ENCODE measurements around the gene GULP1.

GULP1 gene

DNA sequence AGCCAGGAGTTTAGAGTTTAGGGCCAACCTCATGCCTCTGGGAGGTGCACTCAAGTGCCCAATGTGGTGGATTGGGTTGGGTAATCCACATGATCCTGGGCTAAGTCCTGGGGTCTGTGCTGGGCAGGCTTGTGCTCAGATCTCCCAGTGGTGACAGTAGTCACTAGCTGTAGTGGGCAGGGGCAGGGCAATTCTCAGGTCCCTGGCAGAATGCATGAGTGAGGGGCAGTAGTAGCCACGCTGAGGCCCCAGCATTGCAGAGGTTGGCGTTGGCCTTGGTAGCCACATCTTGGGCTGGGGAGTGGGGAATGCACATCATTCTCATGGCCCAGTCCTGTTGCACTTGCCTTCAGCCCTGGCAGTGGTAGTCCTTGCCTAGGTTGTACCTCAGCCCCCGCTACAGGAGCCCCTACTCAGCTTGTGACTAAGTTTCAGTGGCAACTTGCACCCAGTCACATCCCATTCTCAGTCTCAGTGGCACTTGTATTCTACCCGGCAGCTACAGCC is 269.9 kb downstream of the GULP1 start:
- DNase-seq (ENCODE audit: low read depth): no peak
- in situ Hi-C loops (cut with HindIII; ENCODE audit: low sequenced_read_pairs): no loop called here
- TF ChIP-seq, protein P1, sequence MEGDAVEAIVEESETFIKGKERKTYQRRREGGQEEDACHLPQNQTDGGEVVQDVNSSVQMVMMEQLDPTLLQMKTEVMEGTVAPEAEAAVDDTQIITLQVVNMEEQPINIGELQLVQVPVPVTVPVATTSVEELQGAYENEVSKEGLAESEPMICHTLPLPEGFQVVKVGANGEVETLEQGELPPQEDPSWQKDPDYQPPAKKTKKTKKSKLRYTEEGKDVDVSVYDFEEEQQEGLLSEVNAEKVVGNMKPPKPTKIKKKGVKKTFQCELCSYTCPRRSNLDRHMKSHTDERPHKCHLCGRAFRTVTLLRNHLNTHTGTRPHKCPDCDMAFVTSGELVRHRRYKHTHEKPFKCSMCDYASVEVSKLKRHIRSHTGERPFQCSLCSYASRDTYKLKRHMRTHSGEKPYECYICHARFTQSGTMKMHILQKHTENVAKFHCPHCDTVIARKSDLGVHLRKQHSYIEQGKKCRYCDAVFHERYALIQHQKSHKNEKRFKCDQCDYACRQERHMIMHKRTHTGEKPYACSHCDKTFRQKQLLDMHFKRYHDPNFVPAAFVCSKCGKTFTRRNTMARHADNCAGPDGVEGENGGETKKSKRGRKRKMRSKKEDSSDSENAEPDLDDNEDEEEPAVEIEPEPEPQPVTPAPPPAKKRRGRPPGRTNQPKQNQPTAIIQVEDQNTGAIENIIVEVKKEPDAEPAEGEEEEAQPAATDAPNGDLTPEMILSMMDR (IDR thresholded peaks at IDR 0.05; ENCODE audit: low read depth, low read length, missing control alignments): no peak
- no peak overlapping the region for H3K4me3 ChIP-seq (ENCODE audit: low read depth, low read length)

DNA sequence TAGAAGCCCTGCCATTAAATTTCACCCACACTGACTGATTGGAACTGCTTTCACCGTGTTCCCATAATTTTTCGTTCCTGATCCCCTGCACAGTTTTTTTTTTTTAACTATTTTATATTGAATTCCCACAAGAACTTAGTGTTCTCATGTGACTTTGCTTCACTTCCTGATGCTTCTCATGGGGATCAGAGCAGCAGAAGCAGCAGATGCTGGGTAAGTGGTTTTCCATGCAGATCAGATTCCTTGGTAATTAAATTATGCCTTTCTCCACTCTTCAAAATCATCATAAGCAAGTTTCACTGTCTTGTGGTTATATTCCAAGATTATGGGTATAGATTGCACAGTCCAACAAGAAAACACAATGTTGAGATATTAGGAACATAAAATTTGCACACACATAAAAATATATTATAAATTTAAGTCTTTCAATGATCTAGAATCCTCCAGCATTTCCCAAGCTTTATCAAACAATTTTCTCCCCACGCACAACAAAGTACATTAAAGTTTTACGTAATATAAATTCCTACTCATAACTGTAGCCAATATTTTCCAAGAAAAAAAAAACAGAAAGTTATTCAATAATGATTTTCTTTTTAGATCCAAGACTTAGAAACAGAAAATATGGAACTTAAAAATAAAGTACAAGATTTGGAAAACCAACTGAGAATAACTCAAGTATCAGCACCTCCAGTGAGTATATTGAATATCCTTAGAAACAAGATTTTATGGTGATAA is 277.9 kb downstream of the GULP1 start:
- no peak for DNase-seq (ENCODE audit: low read depth)
- in situ Hi-C loops (cut with HindIII; ENCODE audit: low sequenced_read_pairs): no loop called here
- no peak overlapping the region for H3K4me3 ChIP-seq (ENCODE audit: low read depth, low read length)
- TF ChIP-seq, protein P1 (IDR thresholded peaks at IDR 0.05; ENCODE audit: low read depth, low read length, missing control alignments): no peak

DNA sequence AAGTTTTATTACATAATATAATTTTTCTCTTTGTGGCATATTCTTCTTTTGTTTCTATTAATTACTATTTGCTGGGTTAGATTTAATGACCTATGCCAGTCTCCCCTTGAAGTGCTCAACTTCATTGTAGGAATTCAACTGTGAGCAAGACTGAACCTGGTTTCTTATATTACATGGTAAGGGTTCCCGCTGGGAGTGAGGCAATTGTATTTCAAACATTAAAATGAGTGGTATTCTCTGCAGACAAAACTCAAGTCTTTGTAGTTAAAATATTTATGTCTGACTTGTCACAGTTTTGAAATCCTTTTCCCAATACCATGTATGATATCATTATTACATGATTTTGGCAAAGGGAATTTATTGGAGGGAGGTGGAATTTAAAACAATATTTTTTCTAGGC is 278.7 kb downstream of the GULP1 start:
- TF ChIP-seq, protein P1 (IDR thresholded peaks at IDR 0.05; ENCODE audit: low read depth, low read length, missing control alignments): no peak
- in situ Hi-C loops (cut with HindIII; ENCODE audit: low sequenced_read_pairs): no loop called here
- DNase-seq (ENCODE audit: low read depth): no peak

DNA sequence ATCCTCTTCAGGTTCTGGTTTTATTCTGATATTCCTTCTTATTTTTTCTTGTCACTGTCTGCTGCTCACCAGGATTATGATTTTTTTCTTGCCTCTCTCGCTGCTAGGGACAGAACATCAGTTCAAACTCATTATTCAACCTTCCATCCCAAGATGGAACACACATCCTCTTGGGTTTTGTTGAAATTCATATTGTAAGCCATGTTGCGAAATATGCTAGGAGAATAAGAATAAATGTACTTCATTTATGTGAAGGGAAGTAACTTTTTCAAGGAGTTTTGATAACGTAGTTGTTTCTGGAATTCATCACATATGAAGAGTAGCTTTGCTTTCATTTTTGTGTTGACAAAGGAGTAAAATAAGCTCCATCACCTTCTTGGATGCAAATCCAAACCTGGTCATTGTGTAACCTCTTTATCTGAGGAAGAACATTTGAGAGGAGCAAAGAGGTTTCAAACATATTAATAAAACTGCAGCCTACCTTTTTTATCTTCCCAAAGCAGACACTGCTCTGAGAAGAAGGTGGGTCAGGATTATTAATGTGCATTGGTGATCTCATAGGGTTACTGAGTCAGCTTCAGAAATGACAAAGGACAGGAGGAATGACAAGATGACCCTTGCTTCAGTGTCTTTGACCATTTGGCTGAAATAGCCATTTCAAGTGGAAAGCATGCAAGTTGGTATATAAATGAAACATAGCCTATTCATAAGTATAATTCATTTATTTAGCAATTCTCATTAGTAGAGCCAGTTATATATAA is 280.0 kb downstream of the GULP1 start:
- TF ChIP-seq, protein P1 (IDR thresholded peaks at IDR 0.05; ENCODE audit: low read depth, low read length, missing control alignments): no peak
- no peak overlapping the region for H3K4me3 ChIP-seq (ENCODE audit: low read depth, low read length)
- DNase-seq (ENCODE audit: low read depth): no peak
- in situ Hi-C loops (cut with HindIII; ENCODE audit: low sequenced_read_pairs): no loop called here

More for the DNA sequence above, 278.7 kb downstream of the GULP1 start:
- no peak overlapping the region for H3K4me3 ChIP-seq (ENCODE audit: low read depth, low read length)

DNA sequence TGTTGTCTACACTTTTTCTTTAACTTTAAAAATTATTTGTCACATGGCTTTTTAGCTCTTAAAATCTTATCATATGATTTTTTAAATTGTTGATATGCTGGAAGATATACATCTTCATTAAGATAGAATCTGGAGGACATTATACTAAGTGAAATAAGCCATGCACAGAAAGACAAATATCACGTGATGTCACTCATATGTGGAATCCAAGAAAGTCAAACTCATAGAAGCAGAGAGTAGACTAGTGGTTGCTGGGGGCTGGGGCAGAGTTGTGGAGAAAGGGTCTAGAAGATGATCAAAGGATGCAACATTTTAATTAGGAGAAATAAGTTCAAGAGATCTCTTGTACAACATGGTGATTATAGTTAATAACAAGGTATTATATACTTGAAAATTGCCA is 280.9 kb downstream of the GULP1 start:
- TF ChIP-seq, protein P1 (IDR thresholded peaks at IDR 0.05; ENCODE audit: low read depth, low read length, missing control alignments): no peak
- in situ Hi-C loops (cut with HindIII; ENCODE audit: low sequenced_read_pairs): no loop called here
- no peak for DNase-seq (ENCODE audit: low read depth)
- no peak overlapping the region for H3K4me3 ChIP-seq (ENCODE audit: low read depth, low read length)

DNA sequence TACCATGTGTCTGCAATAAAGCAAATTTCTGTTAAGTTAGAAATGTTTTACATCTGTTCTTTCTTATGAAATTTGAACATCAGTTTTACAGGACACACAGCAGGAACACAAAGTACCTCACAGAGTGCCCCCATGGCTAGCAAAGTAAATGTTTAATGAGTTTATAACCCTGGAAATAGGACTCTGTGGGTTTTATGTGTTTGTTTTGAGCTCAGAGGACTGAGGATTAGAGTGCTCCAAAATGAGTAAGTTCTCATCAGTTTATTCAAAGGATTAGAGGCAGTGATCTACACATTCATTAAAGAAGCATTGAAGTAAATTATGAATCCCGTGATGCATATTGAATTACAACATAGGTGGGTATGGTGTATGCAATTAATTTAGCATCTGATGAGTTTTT is 281.8 kb downstream of the GULP1 start:
- peak; percentile 20 for DNase-seq (ENCODE audit: low read depth)

More for the DNA sequence above, 281.8 kb downstream of the GULP1 start:
- no peak overlapping the region for H3K4me3 ChIP-seq (ENCODE audit: low read depth, low read length)
- in situ Hi-C loops (cut with HindIII; ENCODE audit: low sequenced_read_pairs): no loop called here
- TF ChIP-seq, protein P1 (IDR thresholded peaks at IDR 0.05; ENCODE audit: low read depth, low read length, missing control alignments): no peak

All from astrocyte of the cerebellum (primary cell).